Kidney (tissue), 22 donors: ENCODE measurements around the gene PHF8. TPM values are rescaled to one million over a fixed set of nuclear protein-coding genes. Genes with fewer than 3 reads are reported as not detected.
A peak's percentile ranks its signal among the peaks of the same experiment; 100 is the strongest.

ENCODE experiments used
- DNase-seq, 5 donors: peaks; one replicate each; pipeline ENCODE4 v3.0.0-alpha.2; 2013 to 2020
- FAIRE-seq: peaks from 2 replicates; lab custom pipeline; 2012; peaks lifted over from hg19 to GRCh38; lab: Jason Lieb, UNC
- H3K27ac ChIP-seq, 2 donors: one replicate each; pipeline ENCODE4 v1.7.0; 2013; ENCODE audit warnings: low read depth in 2 of 2, low read length in 2 of 2, inconsistent platforms in 1 of 2
- H3K27me3 ChIP-seq: one replicate; pipeline ENCODE4 v1.7.1; 2013; ENCODE audit warnings: low read length, inconsistent platforms; ENCODE audit not compliant: control insufficient read depth, insufficient read depth
- H3K36me3 ChIP-seq, 3 donors: one replicate each; pipeline versions ENCODE4 v1.7.0 to v1.7.1; 2013; ENCODE audit warnings: low read length in 3 of 3, control low read depth in 1 of 3, inconsistent platforms in 1 of 3; ENCODE audit not compliant: insufficient read depth in 3 of 3, control insufficient read depth in 2 of 3
- H3K4me1 ChIP-seq, 3 donors: one replicate each; pipeline versions ENCODE4 v1.7.0 to v1.7.1; 2013; ENCODE audit warnings: low read length in 3 of 3, inconsistent platforms in 1 of 3, low read depth in 1 of 3; ENCODE audit not compliant: control insufficient read depth in 2 of 3, insufficient read depth in 2 of 3
- H3K4me3 ChIP-seq, 3 donors: one replicate each; pipeline versions ENCODE4 v1.7.0 to v1.8.1; 2013; ENCODE audit warnings: low read length in 3 of 3, control low read depth in 1 of 3, inconsistent platforms in 1 of 3
- H3K9ac ChIP-seq, 3 donors: one replicate each; pipeline versions ENCODE4 v1.7.0 to v1.7.1; 2013; ENCODE audit warnings: low read length in 3 of 3, control low read depth in 1 of 3, inconsistent platforms in 1 of 3
- H3K9me3 ChIP-seq, 3 donors: one replicate each; pipeline versions ENCODE4 v1.7.0 to v1.7.1; 2013; ENCODE audit warnings: low read length in 3 of 3, control low read depth in 1 of 3, inconsistent platforms in 1 of 3; ENCODE audit not compliant: control insufficient read depth in 2 of 3, insufficient read depth in 1 of 3
- intact Hi-C: fragments of 100-400 bp; cut with DNase I; formaldehyde crosslinking; loops from one replicate; pipeline ENCODE4 v1.11.1; 2022
- long read RNA-seq, 10 donors: library from polyadenylated mRNA in 1 of 10; unstranded in 1 of 10; transcript quantifications; one replicate each; pipeline ENCODE4 v2.0.0 and lab custom pipeline, GENCODE V29; 2021 to 2026
- polyA plus RNA-seq: library from polyadenylated mRNA; stranded (reverse); fragments of 350-450 nt; fragmentation: Illumina TruSeq; extraction: RNeasy Lipid Tissue Mini Kit (QIAGEN cat#74804); gene quantifications from one replicate; pipeline ENCODE4 v1.2.3, GENCODE V29; 2014; ENCODE audit warnings: low read depth, low replicate concordance; ENCODE audit not compliant: insufficient read depth
- total RNA-seq: library from RNA; stranded (reverse); fragmentation: NEBNext Ultra II Directional; extraction: Animal tissue kit (Norgen Biotek cat#: 25700); gene quantifications from one replicate; pipeline ENCODE4 v1.2.1, GENCODE V29; 2021
- TF ChIP-seq, protein P1 (sequence below): IDR thresholded peaks from 3 replicates; pipeline ENCODE4 v1.5.1; 2012; ENCODE audit warnings: mild to moderate bottlenecking, moderate library complexity, borderline replicate concordance; ENCODE audit not compliant: insufficient read depth; ENCODE audit errors: extremely low read depth
- donor health status: control.
- donor health status: control.
- donor health status: control.
- donor health status: control.
- donor health status: control.
- donor health status: DM: yes; HTN: yes; CAD: no.
- donor health status: Normal renal cell carcinoma (clear cell type).

Gene PHF8
- 34.1 TPM for total RNA-seq
- 5.0 TPM for polyA plus RNA-seq
- long read RNA-seq, donor 1, partial matches to known transcripts, result 0 of 1 reads
- long read RNA-seq, donor 1, other reads (novel, unspliced or antisense), result 0 of 1 reads
- long read RNA-seq, donor 2, result 0 reads
- long read RNA-seq, donor 3, result 0 reads
- long read RNA-seq, donor 4, partial matches to known transcripts, result 0 of 1 reads
- long read RNA-seq, donor 4, other reads (novel, unspliced or antisense), result 0 of 1 reads
- long read RNA-seq, donor 5, result 0 reads
- long read RNA-seq, donor 6, partial matches to known transcripts, result 5 of 5 reads
- long read RNA-seq, donor 6, other reads (novel, unspliced or antisense), result 0 of 5 reads
- long read RNA-seq, donor 7, partial matches to known transcripts, result 0 of 8 reads
- long read RNA-seq, donor 7, other reads (novel, unspliced or antisense), result 8 of 8 reads
- long read RNA-seq, donor 8, result 0 reads
- long read RNA-seq, donor 9, result 0 reads
- long read RNA-seq, donor 10, result 0 reads

DNA sequence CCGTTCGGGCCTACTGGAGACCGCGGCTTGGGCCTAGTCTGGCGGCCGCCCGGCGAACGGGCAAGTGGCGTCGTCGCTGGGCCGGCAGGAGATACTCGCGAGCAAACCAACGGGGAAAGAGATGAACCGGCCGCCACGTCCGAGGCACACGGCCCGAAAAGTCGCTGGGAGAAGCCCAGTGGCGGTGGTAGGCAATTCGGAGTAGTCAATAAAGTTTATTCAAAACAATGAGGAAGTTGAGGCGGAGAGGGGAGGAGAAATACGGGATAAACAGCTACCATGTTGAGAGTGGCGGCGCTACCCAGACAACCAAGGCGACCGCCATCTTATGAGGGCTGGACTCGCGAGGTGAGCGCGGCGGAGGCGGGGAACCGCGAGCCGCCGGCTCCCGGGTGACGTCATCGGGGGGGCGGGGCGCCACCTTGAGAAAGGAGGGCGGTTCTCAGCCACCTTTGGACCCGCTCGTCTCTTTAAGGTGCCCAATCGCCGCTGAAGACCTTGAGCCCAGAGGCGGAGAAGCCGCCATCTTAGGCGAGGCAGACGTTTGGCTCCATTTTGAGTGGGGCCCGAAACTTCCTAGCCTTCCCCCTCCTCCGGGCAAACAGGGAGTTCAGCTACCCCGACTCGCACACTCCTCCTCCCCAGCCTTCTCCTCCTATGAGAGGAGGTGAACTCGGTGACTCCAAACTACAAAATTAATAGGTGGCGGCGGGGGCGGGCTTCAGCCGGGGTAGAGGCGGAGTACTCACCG, at the start of gene PHF8:
PHF8 (minus strand) TSS at position 348 of the 751 bp plus-strand sequence. CDS start 1,745 bp downstream, outside the sequence.
- TF ChIP-seq, protein P1, sequence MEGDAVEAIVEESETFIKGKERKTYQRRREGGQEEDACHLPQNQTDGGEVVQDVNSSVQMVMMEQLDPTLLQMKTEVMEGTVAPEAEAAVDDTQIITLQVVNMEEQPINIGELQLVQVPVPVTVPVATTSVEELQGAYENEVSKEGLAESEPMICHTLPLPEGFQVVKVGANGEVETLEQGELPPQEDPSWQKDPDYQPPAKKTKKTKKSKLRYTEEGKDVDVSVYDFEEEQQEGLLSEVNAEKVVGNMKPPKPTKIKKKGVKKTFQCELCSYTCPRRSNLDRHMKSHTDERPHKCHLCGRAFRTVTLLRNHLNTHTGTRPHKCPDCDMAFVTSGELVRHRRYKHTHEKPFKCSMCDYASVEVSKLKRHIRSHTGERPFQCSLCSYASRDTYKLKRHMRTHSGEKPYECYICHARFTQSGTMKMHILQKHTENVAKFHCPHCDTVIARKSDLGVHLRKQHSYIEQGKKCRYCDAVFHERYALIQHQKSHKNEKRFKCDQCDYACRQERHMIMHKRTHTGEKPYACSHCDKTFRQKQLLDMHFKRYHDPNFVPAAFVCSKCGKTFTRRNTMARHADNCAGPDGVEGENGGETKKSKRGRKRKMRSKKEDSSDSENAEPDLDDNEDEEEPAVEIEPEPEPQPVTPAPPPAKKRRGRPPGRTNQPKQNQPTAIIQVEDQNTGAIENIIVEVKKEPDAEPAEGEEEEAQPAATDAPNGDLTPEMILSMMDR, result no peak
- Histone ChIP-seq H3K27me3 (no peaks in the 10 kb centered on the region), H3K9me3 (no peaks in the 10 kb centered on the region), H3K36me3 (peaks cover 0 to 2% (median 0%) of the 10 kb centered on the region in 3 donors), H3K4me1 (peaks cover 0 to 2% (median 0%) of the 10 kb centered on the region in 3 donors), H3K27ac (peak within 1 kb of the TSS; percentile 91 to 93), H3K4me3 (peak within 1 kb of the TSS; percentile 75 to 83 (median 77)), H3K9ac (peak within 1 kb of the TSS; percentile 60 to 82 (median 80))
- peak; percentile 96 to 98 (median 98) for DNase-seq
- intact Hi-C loops, result no loop called here
- peak; percentile 93 for FAIRE-seq

DNA sequence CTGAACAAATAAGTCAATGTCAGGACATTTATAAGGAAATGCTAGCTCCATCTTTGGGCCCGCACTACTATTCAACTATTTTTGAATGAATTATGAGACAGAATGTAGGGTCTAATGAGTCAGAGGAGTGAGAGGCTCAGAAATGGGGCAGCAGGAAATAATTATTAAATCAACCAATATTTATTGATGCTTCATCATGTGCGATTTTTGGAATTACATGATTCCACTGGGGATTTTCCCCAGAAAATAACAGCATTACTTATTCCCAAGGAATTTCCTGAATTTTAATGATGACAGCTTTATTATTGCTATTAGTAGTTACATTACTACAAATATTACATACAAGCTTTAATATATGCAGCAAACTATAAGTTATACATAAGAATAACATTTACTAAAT, 49.3 kb upstream of the PHF8 start:
- TF ChIP-seq, protein P1, result no peak
- Histone ChIP-seq H3K9ac (no peak overlapping the region), H3K9me3 (no peaks in the 10 kb centered on the region), H3K4me1 (no peaks in the 10 kb centered on the region), H3K27me3 (no peaks in the 10 kb centered on the region), H3K36me3 (no peaks in the 10 kb centered on the region), H3K4me3 (no peak overlapping the region), H3K27ac (no peak overlapping the region)
- intact Hi-C loops, result no loop called here
- DNase-seq, result no peak
- peak; percentile 8 for FAIRE-seq

DNA sequence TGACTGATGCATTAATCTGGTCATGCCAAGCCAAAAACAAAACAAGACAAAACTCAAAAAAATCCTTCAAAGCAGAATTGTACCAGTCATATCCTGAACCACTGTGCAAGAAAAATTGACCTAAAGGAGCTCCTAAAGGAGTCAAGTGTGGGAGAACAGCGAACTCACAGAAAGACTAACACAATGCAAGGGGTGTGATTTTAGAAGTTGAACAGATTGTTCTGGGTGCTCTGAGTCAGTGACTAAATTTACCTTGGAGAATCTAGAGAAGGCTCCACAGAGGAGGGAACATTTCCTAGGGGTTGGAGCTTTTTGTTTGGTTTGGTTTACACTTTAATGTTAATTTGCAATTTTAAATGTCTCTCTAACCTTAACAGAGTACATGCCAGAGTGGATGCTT, 48.9 kb upstream of the PHF8 start:
- Histone ChIP-seq H3K4me1 (no peaks in the 10 kb centered on the region), H3K4me3 (no peak overlapping the region), H3K9ac (no peak overlapping the region), H3K9me3 (no peaks in the 10 kb centered on the region), H3K27me3 (no peaks in the 10 kb centered on the region), H3K27ac (no peak overlapping the region), H3K36me3 (no peaks in the 10 kb centered on the region)
- TF ChIP-seq, protein P1, result no peak
- FAIRE-seq (no peak), DNase-seq (no peak)
- intact Hi-C loops, result no loop called here
